ENCODE data around the gene SCRT2. TPM values are rescaled to one million over a fixed set of nuclear protein-coding genes. Genes with fewer than 3 reads are reported as not detected.

The SCRT2 gene
- total and polyA plus RNA-seq, 2 of the 4 experiments (the other 2 are of a cell fraction) = not detected

GRCh38 chr20:637559-637958 is 38.0 kb downstream of the SCRT2 start:
- in situ Hi-C loops (cut with MboI; ENCODE audit: low sequenced_read_pairs) = no loop called here
- Histone ChIP-seq H2BK5ac (ENCODE audit: low read depth, low read length, poor library complexity, severe bottlenecking) (no peak overlapping the region), H3K9ac (ENCODE audit: low read depth, low read length) (no peak overlapping the region), H3K36me3 (ENCODE audit: control insufficient read depth, insufficient read depth, low read length) (no peaks in the 10 kb centered on the region), H3K18ac (ENCODE audit: low read depth, low read length) (no peak overlapping the region), H2BK120ac (ENCODE audit: low read depth, low read length) (no peak overlapping the region), H4K91ac (ENCODE audit: insufficient read depth, low read depth, low read length) (no peak overlapping the region), H3K9me1 (ENCODE audit: insufficient read depth, low read length) (no peaks in the 10 kb centered on the region), H3K4me3 (ENCODE audit: insufficient read depth, low read depth, low read length) (no peak overlapping the region), H3K56ac (ENCODE audit: extremely low read depth, insufficient read depth, low read length) (no peak overlapping the region), H3K23ac (ENCODE audit: low read depth, low read length) (no peak overlapping the region), H2AK5ac (ENCODE audit: low read depth, low read length) (no peak overlapping the region), H2AFZ (replicated peaks; ENCODE audit: low read length, poor library complexity) (no peak overlapping the region), H3K14ac (replicated peaks; ENCODE audit: low read depth, low read length) (no peak overlapping the region), H3K4me1 (ENCODE audit: control insufficient read depth, insufficient read depth, low read length) (no peaks in the 10 kb centered on the region), H3K79me1 (ENCODE audit: low read depth in 1 of 2, low read length in 2 of 2) (no peaks in the 10 kb centered on the region), H3K27ac (ENCODE audit: insufficient read depth, low read length) (no peak overlapping the region), H3K27me3 (ENCODE audit: control insufficient read depth, insufficient read depth, low read length) (peaks cover 39% of the 10 kb centered on the region), H2AK9ac (replicated peaks; ENCODE audit: low read depth, low read length, poor library complexity) (no peak overlapping the region), H3K9me3 (ENCODE audit: control insufficient read depth, insufficient read depth, low read length) (no peaks in the 10 kb centered on the region), H2BK15ac (ENCODE audit: low read depth, low read length) (no peak overlapping the region), H3K4ac (ENCODE audit: low read depth, low read length) (no peak overlapping the region), H4K8ac (ENCODE audit: low read depth in 2 of 2, low read length in 2 of 2) (no peak overlapping the region), H4K5ac (ENCODE audit: low read depth, low read length) (no peak overlapping the region), H3K4me2 (ENCODE audit: low read depth, low read length) (no peak overlapping the region), H2BK20ac (ENCODE audit: low read depth, low read length) (no peak overlapping the region), H4K20me1 (ENCODE audit: insufficient read depth, low read length) (no peaks in the 10 kb centered on the region)
- no peak for TF ChIP-seq SMC3 (IDR thresholded peaks at IDR 0.05; ENCODE audit: low read depth, low read length)
- TF ChIP-seq, protein P1, sequence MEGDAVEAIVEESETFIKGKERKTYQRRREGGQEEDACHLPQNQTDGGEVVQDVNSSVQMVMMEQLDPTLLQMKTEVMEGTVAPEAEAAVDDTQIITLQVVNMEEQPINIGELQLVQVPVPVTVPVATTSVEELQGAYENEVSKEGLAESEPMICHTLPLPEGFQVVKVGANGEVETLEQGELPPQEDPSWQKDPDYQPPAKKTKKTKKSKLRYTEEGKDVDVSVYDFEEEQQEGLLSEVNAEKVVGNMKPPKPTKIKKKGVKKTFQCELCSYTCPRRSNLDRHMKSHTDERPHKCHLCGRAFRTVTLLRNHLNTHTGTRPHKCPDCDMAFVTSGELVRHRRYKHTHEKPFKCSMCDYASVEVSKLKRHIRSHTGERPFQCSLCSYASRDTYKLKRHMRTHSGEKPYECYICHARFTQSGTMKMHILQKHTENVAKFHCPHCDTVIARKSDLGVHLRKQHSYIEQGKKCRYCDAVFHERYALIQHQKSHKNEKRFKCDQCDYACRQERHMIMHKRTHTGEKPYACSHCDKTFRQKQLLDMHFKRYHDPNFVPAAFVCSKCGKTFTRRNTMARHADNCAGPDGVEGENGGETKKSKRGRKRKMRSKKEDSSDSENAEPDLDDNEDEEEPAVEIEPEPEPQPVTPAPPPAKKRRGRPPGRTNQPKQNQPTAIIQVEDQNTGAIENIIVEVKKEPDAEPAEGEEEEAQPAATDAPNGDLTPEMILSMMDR (conservative IDR thresholded peaks at IDR 0.05; ENCODE audit: low read depth, low read length) = no peak
- no peak for TF ChIP-seq POLR2A (IDR thresholded peaks at IDR 0.05; ENCODE audit: low read depth, low read length)
- no peak for TF ChIP-seq MXI1 (IDR thresholded peaks at IDR 0.05; ENCODE audit: borderline replicate concordance, low read depth, low read length)
- TF ChIP-seq BHLHE40 (IDR thresholded peaks at IDR 0.05; ENCODE audit: low read depth, low read length) = no peak
- no peak for TF ChIP-seq RCOR1 (IDR thresholded peaks at IDR 0.05; ENCODE audit: insufficient replicate concordance, low read length)
- TF ChIP-seq RAD21 (IDR thresholded peaks at IDR 0.05; ENCODE audit: low read length) = no peak
- TF ChIP-seq CHD1 (IDR thresholded peaks at IDR 0.05; ENCODE audit: low read depth, low read length) = no peak
- TF ChIP-seq MAZ (IDR thresholded peaks at IDR 0.05; ENCODE audit: borderline replicate concordance, low read depth, low read length) = no peak
- no peak for TF ChIP-seq FOS (IDR thresholded peaks at IDR 0.05; ENCODE audit: low read depth, low read length)
- TF ChIP-seq RFX5 (IDR thresholded peaks at IDR 0.05; ENCODE audit: low read depth, low read length) = no peak
- TF ChIP-seq, protein P2, sequence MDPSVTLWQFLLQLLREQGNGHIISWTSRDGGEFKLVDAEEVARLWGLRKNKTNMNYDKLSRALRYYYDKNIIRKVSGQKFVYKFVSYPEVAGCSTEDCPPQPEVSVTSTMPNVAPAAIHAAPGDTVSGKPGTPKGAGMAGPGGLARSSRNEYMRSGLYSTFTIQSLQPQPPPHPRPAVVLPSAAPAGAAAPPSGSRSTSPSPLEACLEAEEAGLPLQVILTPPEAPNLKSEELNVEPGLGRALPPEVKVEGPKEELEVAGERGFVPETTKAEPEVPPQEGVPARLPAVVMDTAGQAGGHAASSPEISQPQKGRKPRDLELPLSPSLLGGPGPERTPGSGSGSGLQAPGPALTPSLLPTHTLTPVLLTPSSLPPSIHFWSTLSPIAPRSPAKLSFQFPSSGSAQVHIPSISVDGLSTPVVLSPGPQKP (IDR thresholded peaks at IDR 0.05; ENCODE audit: borderline replicate concordance, low read depth, low read length) = no peak
- CTCF ChIA-PET = interaction anchor here (0.6 kb wide), 1 partner anchor 119 kb away, joined by 7 read pairs; no protein-coding TSS in a partner anchor
- no TSS peak for BruUV-seq (replicated peaks)
- dilution Hi-C loops (cut with HindIII; ENCODE audit: low sequenced_read_pairs, unreplicated experiment) = no loop called here
- intact Hi-C loops (cut with micrococcal nuclease) = no loop called here
- WGBS, 2 experiments (ENCODE audit: extremely low coverage in 2 of 2, insufficient read length in 1 of 2) = no CpG with 5 or more reads among the region's 2 CpGs
- ATAC-seq (ENCODE audit: low read depth) = no peak
- no peak for DNase-seq
- POLR2A ChIA-PET (ENCODE audit: unreplicated experiment) = no interaction called here
